GM19238 (cell line): ENCODE measurements around the gene FGF19.

Experiments
- DNase-seq: peaks from one replicate; pipeline ENCODE4 v3.0.0; 2011; ENCODE audit warnings: low spot score; ENCODE audit not compliant: insufficient read length

FGF19 gene

GRCh38 chr11:69656536-69657455, 47.0 kb downstream of the FGF19 start:
- DNase-seq, result no peak

- no peak for DNase-seq
Observed at GRCh38 chr11:69655479-69656428, 48.1 kb downstream of the FGF19 start.

GRCh38 chr11:69654660-69655478, 49.0 kb downstream of the FGF19 start:
- no peak for DNase-seq

GRCh38 chr11:69654001-69654659, 49.7 kb downstream of the FGF19 start:
- DNase-seq, result no peak

- DNase-seq, result no peak
Observed at GRCh38 chr11:69653406-69653960, 50.3 kb downstream of the FGF19 start.

GRCh38 chr11:69652999-69653398, 50.8 kb downstream of the FGF19 start:
- DNase-seq, result no peak

GRCh38 chr11:69651834-69652620, 51.8 kb downstream of the FGF19 start:
- no peak for DNase-seq

- DNase-seq, result no peak
Observed at GRCh38 chr11:69650832-69651344, 52.9 kb downstream of the FGF19 start.

- no peak for DNase-seq
Observed at GRCh38 chr11:69650081-69650831, 53.6 kb downstream of the FGF19 start.

- DNase-seq, result no peak
Observed at GRCh38 chr11:69649576-69649900, 54.3 kb downstream of the FGF19 start.

GRCh38 chr11:69648679-69649575, 54.9 kb downstream of the FGF19 start:
- DNase-seq, result no peak
